Measurements from ENCODE around the gene BBS2.

Gene BBS2

DNA sequence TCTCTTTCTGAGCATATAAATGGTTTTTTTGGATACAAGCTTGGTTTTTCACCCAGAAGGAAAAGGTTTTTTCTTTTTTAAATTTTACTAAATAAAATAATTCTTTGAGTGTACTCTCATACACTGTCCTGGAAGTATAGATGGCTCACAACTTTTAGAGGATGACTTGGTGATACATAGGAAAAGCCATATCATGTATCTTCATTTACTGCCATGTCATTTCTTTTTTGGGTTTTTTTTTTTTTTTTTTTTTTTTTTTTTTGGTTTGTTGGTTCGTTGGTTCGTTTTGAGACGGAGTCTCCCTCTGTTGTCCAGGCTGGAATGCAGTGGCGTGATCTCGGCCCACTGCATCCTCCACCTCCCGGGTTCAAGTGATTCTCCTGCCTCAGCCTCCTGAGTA, 56.7 kb downstream of the BBS2 start:
- TF ChIP-seq, protein P1, sequence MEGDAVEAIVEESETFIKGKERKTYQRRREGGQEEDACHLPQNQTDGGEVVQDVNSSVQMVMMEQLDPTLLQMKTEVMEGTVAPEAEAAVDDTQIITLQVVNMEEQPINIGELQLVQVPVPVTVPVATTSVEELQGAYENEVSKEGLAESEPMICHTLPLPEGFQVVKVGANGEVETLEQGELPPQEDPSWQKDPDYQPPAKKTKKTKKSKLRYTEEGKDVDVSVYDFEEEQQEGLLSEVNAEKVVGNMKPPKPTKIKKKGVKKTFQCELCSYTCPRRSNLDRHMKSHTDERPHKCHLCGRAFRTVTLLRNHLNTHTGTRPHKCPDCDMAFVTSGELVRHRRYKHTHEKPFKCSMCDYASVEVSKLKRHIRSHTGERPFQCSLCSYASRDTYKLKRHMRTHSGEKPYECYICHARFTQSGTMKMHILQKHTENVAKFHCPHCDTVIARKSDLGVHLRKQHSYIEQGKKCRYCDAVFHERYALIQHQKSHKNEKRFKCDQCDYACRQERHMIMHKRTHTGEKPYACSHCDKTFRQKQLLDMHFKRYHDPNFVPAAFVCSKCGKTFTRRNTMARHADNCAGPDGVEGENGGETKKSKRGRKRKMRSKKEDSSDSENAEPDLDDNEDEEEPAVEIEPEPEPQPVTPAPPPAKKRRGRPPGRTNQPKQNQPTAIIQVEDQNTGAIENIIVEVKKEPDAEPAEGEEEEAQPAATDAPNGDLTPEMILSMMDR (IDR thresholded peaks at IDR 0.05), result no peak
- peaks cover 67 to 85% (median 73%) of the 10 kb centered on the region in 3 donors for H3K36me3 ChIP-seq

DNA sequence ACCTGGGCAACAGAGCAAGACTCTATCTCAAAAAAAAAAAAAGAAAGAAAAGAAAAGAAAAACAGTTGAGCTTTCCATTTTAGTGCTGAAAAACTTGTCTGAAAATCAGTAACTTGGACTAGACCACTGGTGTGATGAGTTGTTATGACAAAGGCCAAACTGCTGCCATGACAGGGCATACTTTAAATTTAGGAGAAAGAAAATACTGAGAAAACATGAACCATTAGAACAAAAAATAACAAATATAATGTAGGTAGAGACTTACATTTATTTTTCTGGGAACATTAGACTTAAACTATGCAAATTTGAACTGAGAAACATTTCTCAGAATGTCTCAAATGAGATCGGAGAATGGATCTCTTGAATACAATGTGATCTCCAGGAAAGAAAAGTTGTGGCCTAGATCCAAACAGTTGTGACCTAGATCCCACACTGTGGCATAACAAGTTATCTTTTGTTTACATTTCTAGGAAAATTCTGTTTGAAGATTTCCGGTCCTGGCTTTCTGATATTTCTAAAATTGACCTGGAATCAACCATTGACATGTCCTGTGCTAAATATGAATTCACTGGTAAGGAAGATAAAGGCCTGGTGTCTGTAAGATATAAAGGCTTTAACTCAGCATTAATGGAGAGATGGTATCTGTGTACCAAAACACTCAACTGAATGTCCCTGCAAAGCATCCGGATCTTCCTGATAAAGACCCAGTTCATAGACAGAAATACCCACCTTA, 57.6 kb downstream of the BBS2 start:
- DNase-seq, result no peak
- TF ChIP-seq, protein P1 (IDR thresholded peaks at IDR 0.05), result no peak
- intact Hi-C loops (cut with DNase I; ENCODE audit: low total_unique reads), result no loop called here
- Histone ChIP-seq H3K9me3 (no peaks in the 10 kb centered on the region), H3K27me3 (no peaks in the 10 kb centered on the region), H3K4me1 (no peaks in the 10 kb centered on the region), H3K27ac (no peak overlapping the region), H3K36me3 (peaks cover 62 to 85% (median 73%) of the 10 kb centered on the region in 3 donors), H3K4me3 (no peak overlapping the region)

More for the DNA sequence above, 56.7 kb downstream of the BBS2 start:
- H3K4me1 ChIP-seq, result no peaks in the 10 kb centered on the region
- no peaks in the 10 kb centered on the region for H3K27me3 ChIP-seq
- no peak overlapping the region for H3K27ac ChIP-seq
- no peak for DNase-seq
- intact Hi-C loops (cut with DNase I; ENCODE audit: low total_unique reads), result no loop called here
- H3K4me3 ChIP-seq, result no peak overlapping the region
- no peaks in the 10 kb centered on the region for H3K9me3 ChIP-seq

DNA sequence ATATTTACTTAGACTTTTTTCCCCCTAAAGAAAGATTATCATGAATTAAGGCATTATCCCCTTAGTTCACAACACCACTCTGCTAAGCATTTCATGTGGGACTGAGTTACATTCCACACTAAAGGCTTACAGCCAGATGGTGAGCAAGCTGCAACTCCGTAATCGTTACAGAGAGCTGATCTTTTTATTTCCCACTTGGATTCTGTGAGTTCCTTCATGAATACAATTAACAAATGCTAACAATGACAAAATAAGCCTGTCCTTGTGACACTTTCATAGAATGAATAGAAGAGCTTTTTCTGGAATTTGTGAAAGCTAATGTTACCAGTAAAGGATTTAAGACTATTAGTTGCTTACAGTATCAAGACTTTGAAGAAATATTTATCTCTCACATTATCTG, 59.7 kb downstream of the BBS2 start:
- Histone ChIP-seq H3K27ac (no peak overlapping the region), H3K4me3 (no peak overlapping the region), H3K27me3 (no peaks in the 10 kb centered on the region), H3K36me3 (peaks cover 58 to 85% (median 71%) of the 10 kb centered on the region in 3 donors), H3K9me3 (no peaks in the 10 kb centered on the region), H3K4me1 (no peaks in the 10 kb centered on the region)
- DNase-seq, result no peak
- TF ChIP-seq, protein P1 (IDR thresholded peaks at IDR 0.05), result no peak
- intact Hi-C loops (cut with DNase I; ENCODE audit: low total_unique reads), result no loop called here

DNA sequence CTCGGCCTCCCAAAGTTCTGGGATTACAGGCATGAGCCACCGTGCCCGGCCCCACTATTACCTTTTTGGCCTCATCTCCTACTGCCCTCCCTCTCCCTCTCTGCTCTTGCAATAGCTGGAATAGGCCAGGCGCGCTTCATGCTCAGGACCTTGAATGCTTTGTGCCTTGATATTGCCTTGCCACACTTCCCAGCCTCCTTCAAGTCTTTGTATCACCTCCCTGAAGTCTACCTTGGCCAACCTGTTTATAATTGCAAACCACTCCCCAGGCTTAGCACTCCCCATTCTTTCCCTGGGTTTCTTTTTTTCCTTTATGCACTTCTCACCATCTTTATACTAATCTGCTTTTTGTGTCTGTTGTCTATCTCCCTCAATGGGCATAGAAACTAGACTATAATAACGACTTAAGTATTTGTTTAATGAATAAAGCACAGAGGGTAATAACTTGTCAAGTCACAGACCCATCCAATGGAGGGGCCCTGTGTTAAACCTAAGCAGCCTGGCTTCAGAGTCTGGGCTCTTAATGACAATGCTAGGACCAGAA, 61.8 kb downstream of the BBS2 start:
- Histone ChIP-seq H3K36me3 (peaks cover 44 to 79% (median 78%) of the 10 kb centered on the region in 3 donors), H3K4me3 (no peak overlapping the region), H3K4me1 (peaks cover 0 to 7% (median 6%) of the 10 kb centered on the region in 4 donors), H3K27me3 (no peaks in the 10 kb centered on the region), H3K27ac (no peak overlapping the region), H3K9me3 (no peaks in the 10 kb centered on the region)
- no peak for DNase-seq
- TF ChIP-seq, protein P1 (IDR thresholded peaks at IDR 0.05), result no peak
- intact Hi-C loops (cut with DNase I; ENCODE audit: low total_unique reads), result no loop called here

DNA sequence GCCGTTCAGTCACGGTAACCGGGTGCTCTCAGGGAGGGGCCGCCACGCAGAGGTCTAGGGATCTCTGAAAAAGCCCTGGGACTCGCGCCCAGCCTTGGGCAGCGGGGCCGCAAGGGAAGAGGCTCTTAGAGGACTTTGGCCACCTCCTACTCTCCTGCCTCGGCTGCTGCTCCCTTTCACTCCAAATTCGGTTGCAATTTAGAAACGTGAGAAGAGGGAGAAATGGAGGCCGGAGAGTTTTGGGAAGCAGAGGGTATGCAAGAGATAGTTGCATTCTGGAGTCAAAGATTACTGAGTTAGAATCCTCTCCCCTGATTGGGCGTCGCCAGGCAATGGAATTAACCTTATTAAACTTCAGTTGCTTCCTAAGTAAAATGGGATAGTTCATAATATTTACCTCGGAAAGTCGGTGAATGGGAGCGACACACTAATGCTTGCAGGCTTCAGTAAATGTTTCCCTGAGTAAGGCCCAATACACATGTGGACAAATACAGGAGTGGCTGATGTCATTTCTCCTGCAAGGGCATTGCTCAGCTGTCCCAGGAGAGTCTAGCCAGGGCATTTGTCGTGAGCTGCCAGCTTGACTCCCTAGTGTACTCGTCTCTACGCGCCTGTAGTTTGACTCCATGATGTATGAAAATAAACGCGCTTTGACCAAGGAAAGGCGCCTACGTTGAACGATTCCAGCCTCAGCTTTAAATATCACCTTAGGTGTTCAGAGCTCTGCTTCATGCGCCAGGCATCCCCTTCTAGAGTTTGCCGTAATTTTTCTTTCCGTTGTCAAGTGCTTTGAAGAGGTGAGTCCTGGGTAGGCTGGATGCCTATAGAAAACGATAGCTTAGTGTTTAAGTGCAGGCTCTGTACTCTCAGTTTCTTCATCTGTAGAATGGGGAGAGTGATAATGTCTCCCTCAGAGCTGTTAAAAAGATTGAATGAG, 67.8 kb downstream of the BBS2 start:
- intact Hi-C loops (cut with DNase I; ENCODE audit: low total_unique reads), result no loop called here
- H3K36me3 ChIP-seq, result peaks cover 15 to 36% (median 33%) of the 10 kb centered on the region in 3 donors
- H3K27ac ChIP-seq, result peak overlapping the region; percentile 88
- peak; percentile 26 to 79 for DNase-seq
- peak overlapping the region; percentile 83 to 88 for H3K4me3 ChIP-seq
- H3K9me3 ChIP-seq, result no peaks in the 10 kb centered on the region
- peaks cover 0 to 40% (median 29%) of the 10 kb centered on the region in 4 donors for H3K4me1 ChIP-seq
- no peaks in the 10 kb centered on the region for H3K27me3 ChIP-seq
- TF ChIP-seq, protein P1 (IDR thresholded peaks at IDR 0.05), result no peak

All from tibial artery (tissue), 4 donors.